Urothelium cell line (cell line): Measurements from ENCODE around the gene RBM19.

Experiments
- DNase-seq: peaks from one replicate; pipeline ENCODE4 v3.0.0; 2011; ENCODE audit warnings: low spot score, mixed read lengths
- FAIRE-seq: peaks from 2 replicates; lab custom pipeline; 2011; peaks lifted over from hg19 to GRCh38; lab: Jason Lieb, UNC

RBM19 gene

DNA sequence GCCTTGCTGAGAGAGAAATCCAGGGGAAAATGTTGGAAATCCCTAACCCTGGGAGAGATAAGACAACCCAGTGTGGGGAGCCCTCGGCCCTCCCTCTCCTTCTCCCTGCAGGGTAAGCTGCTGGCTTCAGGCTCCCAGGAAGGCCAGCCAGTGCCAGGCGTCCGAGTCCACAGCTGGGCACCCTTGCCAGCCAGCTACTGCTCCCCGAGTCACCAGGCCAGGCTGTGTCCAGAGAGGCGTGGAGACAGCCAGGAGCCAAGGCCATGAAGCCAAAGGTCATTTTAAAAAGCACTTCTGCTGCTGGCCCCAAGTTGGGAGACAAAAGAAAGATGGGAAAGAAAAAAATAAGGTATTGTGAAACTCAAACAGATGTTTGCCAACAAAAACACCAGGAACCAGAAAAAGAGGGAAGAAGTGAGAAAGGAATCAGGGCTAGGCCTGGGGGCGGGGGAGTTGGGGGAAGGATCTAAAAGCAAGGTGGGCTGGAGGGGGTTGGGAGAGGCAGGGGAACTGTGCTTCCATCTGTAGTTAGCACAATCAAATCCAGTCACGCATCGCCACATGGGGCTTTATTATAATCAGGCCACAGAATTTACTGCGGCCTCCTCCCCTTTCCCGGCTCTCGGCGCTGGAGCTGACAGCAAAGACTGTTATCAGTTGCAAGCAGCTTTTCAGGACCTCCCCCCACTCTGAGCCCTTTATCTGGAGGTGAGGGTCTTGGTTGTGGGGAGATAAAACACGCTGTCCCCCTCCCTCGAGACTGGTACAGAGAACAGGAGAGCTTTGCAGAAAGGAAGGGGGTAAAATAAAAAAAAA is 33.5 kb downstream of the RBM19 start:
- FAIRE-seq (no peak), DNase-seq (no peak)

DNA sequence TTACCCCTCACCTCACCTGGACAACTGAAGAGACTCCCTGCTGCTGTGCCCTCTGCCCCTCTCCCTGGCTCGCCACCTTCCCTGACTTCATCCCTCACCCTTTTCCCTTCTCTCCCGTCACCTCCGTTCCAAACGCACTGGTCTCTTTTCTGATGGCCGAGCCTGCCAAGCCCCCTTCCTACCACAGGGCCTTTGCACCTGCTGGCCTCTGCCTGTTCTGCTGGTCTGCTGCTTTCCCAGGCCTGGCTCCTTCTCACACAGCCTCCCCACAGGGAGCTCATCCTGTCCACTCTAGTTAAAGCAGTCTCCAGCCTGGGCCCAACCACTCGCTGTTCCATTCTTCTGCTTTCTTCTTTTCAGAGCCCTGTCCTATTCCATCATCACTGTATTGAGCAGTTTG is 34.6 kb downstream of the RBM19 start:
- DNase-seq (no peak), FAIRE-seq (no peak)

DNA sequence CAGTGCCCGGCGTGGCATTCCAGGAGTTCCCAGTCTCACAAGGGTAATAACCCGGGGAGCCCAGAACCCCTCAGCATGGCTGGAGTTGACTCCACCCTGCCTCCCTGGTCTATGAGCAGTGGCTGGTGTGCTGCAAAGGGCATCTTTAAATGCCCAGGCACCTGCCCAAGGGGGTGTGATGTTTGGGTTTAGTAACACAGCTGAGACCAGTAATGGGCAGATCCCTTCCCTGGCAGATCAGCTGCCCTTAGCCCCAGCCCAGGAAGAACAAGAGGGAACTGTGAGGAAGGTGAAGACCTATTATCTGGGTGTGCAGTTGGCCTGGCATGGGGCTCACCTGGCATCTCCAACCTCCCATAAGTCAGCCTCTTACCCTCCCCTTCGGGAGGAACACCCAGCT is 35.9 kb downstream of the RBM19 start:
- FAIRE-seq (no peak), DNase-seq (no peak)

DNA sequence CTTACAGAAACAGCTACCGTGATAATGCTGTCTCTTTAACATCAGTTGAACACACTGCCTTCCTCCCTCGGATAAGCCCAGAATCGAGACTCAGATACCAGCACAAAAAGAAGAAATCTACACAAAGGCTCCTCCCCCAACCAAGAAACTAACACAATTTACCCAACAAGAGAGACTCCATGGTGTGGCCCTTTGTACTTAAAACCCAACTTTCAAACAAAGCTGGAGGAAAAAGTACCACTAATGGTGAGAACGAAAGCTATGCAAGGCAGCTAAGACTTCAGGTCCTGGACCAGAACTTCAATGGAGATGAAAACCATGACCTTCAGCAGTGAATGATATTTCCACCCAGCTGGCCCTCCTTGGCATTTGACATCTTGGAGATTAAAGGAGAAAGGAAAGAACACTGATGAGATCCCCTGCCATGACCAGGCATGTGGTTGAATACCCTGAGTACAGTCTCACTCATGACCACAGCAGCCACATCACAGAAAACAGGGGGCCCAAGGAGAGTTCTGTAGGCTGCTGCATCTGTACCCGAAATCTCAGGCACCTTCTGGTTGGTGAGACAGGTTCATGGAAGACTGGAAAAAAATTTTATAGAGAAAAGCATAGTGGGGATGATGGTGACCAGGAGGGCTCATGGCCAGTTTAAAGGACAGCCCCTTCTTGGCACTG is 36.7 kb downstream of the RBM19 start:
- DNase-seq = no peak
- FAIRE-seq = no peak

DNA sequence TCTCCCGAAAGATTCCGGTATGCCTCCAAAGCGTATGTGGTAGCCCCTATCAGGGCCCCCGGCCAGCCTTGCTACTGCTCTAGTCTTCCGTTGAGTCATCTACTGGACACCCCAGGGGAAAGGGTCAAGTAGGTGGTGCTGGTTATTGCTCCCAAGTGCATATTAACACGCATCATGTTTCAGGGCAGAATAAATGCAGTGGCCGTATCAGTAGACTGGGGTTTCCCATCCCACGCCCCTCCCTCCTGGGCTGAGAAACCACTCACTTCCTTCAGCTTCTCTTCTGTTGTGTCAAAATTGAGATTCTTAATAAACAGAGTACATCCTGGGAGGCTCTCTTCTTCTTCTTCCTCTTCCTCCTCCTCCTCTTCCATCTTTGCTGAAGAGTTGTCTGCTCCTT is 39.3 kb downstream of the RBM19 start:
- DNase-seq (no peak), FAIRE-seq (no peak)

DNA sequence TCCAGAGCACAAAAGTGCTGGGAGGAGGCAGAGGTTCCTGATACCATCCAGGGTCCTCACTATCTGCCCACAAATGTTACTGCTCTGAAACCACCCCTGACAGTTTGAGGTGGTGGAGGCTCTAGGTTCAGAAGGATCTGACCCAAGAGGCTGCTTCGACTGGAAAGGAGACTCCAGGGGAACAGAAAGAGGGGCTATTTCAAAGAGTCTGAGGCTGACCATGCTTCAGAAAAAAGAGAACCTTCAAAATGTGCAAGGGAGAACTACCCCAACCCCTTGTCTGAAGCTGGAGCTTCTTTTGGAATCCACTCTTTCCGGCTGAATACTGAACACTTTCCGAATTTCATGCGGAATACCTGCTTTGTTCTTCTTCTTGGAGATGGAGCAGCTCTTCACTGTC is 41.8 kb downstream of the RBM19 start:
- FAIRE-seq = no peak
- no peak for DNase-seq

DNA sequence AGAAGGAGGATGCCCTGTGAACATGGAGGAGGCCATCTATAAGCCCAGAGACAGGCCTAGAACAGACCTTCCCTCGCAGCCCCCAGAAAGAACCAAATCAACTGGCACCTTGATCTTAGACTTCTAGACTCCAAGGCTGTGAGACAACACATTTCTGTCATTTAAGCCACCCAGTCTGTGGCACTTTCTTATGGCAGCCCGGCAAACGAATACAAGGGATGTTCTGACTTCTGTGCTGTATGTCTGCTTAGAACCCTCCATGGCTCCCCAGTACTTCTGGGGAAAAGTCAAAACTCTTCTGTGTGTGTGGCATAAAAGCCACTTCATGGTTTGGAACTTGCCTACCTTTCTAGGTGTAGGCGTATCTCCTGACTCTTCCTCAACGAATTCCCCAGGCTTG is 42.9 kb downstream of the RBM19 start:
- DNase-seq = no peak
- no peak for FAIRE-seq

DNA sequence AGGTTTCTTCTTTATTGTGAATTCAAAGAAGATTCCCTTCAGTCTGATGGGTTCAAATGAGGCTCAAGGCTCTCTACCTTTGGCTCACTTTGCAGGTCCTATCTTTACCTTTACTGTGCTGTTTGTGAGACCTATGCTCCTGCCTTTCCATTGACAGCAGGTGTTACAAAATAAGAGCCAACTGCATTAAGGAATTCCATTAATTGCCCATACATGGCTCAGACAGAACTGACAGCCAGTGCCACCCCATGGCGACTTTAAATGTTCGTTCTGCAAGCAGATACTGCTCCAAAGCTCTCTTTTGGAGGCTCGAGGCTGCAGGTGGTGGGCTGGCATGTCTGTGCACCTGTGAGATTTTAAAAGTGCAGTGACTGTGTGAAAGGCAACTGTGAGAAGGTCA is 44.7 kb downstream of the RBM19 start:
- DNase-seq (no peak), FAIRE-seq (no peak)

DNA sequence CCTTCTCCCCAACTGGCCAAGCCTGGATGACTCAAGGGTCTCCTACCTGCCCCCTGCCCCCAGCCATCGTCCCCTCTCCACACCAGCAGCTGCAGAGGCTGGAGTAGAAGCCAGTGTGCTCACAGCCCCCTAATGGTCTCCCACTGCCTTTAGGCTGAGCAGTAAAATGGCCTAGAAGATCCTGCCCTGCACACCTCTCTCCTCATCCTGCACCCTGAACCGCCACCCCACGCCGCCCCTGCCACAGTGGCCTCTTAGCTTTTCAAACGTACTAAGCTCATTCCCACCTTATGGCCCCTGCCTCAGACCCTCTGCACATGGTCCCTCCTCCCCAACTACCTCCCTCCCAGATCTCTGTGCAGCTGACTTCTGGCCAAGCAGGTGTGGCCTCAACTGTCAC is 46.3 kb downstream of the RBM19 start:
- DNase-seq = no peak
- no peak for FAIRE-seq

DNA sequence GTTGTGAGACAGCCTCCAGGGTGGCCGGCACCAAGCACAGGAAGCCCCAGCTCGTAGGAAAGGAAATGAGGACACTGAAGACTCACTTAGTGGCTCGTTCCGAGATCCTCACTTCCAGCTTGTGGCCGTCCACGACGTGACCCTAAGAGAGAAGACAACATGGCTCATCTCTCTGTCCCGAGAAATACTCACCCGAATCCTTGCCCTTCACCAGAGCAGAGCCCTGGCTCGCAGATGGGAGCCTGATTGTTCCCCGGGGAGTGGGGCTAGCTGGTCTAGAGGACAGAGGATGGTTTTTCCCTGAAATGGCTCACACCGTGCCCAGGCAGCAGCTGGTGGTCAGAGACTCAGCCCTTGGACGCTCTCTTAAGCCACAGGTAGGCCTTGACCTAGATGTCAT is 47.8 kb downstream of the RBM19 start:
- FAIRE-seq (no peak), DNase-seq (no peak)

DNA sequence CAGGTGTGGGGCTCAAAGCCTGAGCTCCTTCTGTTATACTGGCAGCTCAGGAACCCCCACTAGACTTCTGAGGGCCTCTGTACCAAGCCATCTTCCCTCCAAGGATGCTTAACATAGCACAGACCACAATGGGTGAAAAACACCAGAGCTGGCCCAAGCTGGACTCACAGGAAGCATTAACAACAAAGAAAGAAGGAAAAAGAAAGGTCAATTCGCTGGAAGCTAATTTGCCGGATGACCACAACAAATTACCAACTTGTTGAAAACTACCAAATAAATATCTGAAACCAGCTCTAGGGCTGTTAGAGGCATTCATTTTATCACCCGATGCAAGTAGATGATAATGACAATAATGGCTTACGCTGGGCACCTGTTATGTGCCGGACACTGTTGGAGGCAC is 48.7 kb downstream of the RBM19 start:
- FAIRE-seq = no peak
- no peak for DNase-seq

DNA sequence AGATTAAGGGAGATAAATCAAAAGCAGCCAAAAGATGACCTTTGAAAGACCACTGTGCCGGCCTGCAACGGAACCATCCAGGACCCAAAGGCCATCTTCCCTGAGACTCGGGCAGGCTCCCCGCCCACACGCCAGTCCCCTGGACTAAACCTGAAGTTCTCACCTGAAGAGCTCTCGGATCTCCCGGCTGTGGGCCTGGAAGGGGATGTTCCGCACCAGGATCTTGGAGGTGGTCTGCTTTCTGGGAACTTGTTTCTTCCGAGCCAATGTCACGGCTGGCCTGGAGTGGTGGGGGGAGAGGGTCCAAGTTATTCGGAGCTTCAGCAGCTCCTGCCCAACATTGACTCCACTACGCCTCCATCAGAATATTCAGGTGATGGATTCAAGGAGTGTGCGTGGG is 51.3 kb downstream of the RBM19 start:
- FAIRE-seq (no peak), DNase-seq (no peak)

DNA sequence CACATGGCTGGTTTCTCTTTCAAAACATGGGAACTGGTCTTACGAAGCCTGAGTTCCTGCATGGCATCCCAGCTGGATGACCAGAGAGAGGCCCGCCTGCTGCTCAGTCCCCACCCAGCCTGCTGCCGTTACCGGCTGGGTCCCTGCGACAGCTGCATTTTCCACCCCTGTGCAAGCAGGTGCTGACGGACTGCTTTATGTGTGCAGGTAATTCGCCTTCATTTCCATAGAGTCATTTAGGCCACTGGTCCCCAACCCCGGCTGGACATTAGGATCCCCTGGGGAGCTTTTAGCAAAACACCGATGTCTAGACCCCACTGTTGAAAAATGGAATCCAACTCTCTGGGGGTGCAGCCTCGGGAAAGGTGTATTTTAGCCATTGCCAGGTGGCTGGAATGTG is 51.9 kb downstream of the RBM19 start:
- no peak for DNase-seq
- no peak for FAIRE-seq

DNA sequence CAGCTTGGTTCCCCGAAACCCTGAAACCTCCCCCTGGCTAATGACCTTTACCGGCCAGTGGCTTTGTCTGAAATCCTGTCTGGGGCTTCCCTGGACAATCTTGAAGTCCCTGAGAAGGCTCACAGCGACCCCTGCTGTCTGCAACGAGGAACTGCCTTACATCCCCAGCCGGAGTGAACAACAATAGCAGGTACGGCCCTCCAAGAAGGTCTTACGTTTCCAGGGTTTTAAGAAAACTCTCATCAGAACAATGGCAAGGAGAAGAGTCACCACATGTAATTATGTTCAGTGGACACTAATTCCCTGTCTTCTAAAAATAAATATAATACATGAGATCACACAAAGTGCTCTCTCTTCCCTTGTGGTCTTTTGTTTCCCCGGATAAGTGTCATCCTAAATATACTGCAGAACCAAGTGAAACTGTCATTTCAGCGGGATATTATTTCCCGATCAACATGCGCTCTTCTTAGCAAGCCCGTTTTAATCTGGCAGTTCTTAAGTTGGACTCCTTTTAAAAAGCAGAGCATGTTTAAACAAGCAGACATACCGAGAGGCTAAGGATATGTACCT is 53.3 kb downstream of the RBM19 start:
- FAIRE-seq = no peak
- peak; percentile 71 for DNase-seq

DNA sequence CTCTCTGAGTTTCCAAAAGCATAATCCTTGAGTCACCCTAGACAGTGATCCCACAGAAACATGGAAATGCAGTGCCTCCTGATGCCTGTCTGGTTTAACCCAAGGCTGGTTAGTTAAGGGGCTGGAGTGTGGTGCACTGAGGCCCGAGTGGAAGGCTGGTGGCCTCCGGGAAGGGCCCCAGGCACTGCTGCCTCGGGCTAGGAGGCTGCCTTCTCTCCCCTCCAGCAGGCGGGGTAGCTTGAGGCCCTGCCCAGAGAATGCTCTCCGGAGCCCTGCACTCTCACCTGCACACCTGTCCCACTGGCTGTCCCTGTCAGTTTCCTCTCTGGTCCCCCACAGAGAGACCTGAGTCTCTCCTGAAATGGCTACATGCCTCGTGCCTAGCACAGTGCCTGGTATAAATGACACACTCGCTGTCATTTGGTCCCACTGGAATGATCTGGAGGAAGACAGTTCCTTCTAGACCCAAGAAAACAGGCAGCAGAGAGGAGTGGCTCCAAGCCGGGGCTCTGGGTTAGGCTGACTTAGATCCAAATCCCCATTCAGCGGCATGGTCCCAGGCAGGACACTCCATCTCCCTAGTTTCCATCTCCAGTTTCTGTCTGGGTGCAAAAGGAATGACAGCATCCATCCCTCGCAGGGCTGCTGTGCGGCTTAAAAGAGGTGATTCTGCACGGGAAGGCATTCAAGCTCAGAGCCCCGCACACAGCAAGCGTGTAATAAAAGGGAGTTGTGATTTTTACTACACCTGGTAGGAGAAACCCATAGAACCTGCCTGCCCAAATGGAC is 54.0 kb downstream of the RBM19 start:
- FAIRE-seq (no peak), DNase-seq (no peak)

DNA sequence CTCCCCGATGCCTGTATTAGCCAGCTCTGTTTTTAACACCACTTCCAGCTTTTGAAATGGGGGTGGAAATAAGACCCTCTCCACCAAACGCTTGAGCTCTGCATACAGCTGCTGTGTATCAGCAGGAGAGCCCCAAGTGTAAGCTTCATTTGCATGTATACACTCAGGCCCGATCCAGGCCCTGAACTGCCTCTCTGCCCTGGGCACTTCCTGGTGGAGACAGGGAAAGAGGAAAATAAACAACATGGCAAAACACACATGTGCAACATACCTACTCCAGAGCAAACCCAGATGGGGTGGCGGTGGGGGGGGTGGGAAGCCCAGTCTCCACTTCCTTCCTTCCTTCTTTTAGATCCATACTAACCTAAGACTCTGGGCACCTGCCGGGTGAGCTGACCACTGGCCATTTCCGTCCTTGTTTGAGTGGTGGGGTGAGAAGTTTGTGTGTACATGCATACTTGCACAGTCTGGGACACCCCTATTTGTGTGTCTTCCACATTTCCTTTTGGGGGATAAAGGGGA is 55.3 kb downstream of the RBM19 start:
- no peak for FAIRE-seq
- DNase-seq = no peak

DNA sequence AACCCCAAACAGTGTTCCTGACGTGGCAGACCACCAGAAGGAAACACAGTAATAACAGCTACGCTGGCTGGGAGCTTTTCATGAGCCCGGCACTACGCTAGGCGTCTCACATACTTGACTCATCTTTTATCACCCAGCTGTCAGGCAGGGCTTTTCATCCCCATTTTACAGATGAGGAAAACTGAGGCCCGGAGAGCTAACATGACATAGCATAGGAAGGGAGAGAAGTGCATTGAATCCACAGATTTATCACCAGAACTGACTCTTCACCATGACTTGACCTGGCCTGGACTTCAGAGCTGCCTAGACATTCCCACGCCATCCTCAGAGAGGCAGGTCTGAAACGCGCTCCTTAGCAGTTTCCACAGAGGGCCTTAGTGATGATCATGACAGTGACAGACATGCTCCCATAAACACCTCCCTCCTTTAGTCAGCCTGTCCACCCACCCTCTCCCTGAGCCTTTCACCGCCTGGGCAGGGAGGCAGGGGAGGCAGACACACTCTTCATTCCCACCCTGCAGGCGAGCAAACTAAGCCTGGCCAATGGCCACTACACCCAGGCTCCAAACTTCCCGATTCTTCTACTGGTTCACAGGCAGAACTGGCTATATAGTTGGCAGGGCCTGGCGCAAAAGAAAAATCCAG is 56.2 kb downstream of the RBM19 start:
- DNase-seq = no peak
- no peak for FAIRE-seq

DNA sequence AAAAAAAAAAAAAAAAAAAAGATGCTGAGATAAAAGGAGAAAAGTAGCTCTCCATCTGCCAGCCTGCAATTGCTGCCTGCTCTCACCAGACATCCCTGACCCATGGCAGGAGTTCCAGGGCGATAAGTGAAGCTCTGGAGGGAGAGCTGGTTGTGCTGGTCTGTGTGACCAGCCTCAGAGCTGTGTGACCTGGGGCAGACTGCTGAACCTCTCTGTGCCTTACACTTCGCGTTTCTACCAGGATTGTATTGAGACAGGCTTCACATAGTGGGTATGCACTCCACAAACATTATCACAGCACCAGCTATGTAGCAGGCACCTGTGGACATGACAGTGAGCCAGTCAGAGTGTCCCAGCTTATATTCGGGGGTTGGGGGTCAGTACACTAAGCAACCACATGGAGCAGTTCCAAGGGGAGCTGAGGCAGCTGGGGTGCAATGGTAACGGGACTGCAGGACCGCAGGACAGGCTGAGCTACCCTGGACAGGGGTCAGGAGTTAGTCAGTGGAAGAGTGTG is 57.5 kb downstream of the RBM19 start:
- no peak for DNase-seq
- FAIRE-seq = no peak

DNA sequence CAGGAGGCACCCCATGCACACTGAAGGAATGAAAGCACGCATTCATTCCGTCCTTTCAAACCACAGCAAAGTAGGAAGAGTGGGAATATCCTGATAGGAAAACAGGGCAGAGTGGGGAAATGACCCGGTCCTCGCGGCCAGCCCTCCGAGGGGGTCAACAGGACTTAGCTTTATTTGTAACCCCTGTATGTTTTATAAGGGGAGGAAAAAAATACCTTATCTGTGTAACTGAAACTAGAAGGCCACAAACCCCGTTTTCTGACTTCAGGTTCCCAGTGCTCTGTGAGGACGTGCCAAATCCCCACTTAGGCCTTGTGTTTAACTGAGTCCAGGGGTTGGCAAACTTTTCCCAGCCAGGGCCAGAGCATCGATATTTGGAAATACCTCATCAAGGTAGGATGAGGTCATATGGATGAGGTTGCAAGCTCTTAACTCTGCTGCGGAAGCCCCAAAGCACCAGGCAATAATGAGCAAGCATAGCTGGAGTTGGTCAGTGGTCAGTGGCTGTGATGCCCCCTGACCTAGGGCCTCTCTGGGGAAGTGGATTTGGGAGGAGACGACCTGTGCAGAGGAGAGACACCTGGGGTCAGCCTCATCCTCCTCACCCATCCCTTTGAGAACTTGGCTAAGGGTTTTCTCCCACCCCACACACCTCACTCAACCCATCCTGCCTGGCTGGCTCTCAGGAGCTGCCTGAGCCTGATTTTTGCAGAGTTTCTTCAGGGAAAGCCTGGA is 58.5 kb downstream of the RBM19 start:
- DNase-seq (no peak), FAIRE-seq (no peak)
